Fibroblast of lung (primary cell): Measurements from ENCODE around the gene ZNF697. TPM values are rescaled to one million over a fixed set of nuclear protein-coding genes. Genes with fewer than 3 reads are reported as not detected.
A peak's percentile ranks its signal among the peaks of the same experiment; 100 is the strongest.

ENCODE experiments used
- DNase-seq, 2 donors: peaks; one replicate each; pipeline versions ENCODE4 v3.0.0 to v3.0.0-alpha.2; 2010; ENCODE audit warnings: low read depth in 2 of 2
- H2AFZ ChIP-seq: 2 replicates; pipeline ENCODE4 v1.5.1; 2012; ENCODE audit warnings: low read length, control low read depth, inconsistent platforms
- H3K27ac ChIP-seq: 2 replicates; pipeline ENCODE4 v1.5.1; 2011; ENCODE audit warnings: low read length, control low read depth; ENCODE audit not compliant: insufficient read depth
- H3K27me3 ChIP-seq: 2 replicates; pipeline ENCODE4 v1.5.1; 2011; ENCODE audit warnings: mild to moderate bottlenecking, low read length; ENCODE audit not compliant: control insufficient read depth, insufficient read depth
- H3K36me3 ChIP-seq: 2 replicates; pipeline ENCODE4 v1.5.1; 2011; ENCODE audit warnings: low read length; ENCODE audit not compliant: control insufficient read depth, insufficient read depth
- H3K4me1 ChIP-seq: 2 replicates; pipeline ENCODE4 v1.5.1; 2011; ENCODE audit warnings: low read length; ENCODE audit not compliant: control insufficient read depth, insufficient read depth; ENCODE audit errors: extremely low read depth
- H3K4me2 ChIP-seq: 2 replicates; pipeline ENCODE4 v1.5.1; 2011; ENCODE audit warnings: low read length, control low read depth; ENCODE audit not compliant: insufficient read depth; ENCODE audit errors: extremely low read depth
- H3K4me3 ChIP-seq, 4 experiments: fragments of 200-600 bp in 1 of 4; sonication (generic) in 1 of 4; replicated peaks in 1 of 4; 2 replicates each; pipeline ENCODE4 v1.5.1; 2011 to 2016; ENCODE audit warnings: low read length in 4 of 4, low read depth in 3 of 4, mild to moderate bottlenecking in 3 of 4, control low read depth in 2 of 4, inconsistent platforms in 1 of 4, mixed read lengths in 1 of 4; ENCODE audit not compliant: insufficient read depth in 1 of 4; ENCODE audit errors: control extremely low read depth in 1 of 4
- H3K79me2 ChIP-seq: 2 replicates; pipeline ENCODE4 v1.5.1; 2012; ENCODE audit warnings: mild to moderate bottlenecking, low read length, inconsistent platforms; ENCODE audit not compliant: control insufficient read depth, insufficient read depth
- H3K9ac ChIP-seq: 2 replicates; pipeline ENCODE4 v1.5.1; 2011; ENCODE audit warnings: mild to moderate bottlenecking, low read length, control low read depth; ENCODE audit not compliant: insufficient read depth
- H3K9me3 ChIP-seq: 2 replicates; pipeline ENCODE4 v1.5.1; 2012; ENCODE audit warnings: low read depth, low read length; ENCODE audit not compliant: control insufficient read depth, insufficient read depth
- H4K20me1 ChIP-seq: 2 replicates; pipeline ENCODE4 v1.5.1; 2011; ENCODE audit warnings: low read length; ENCODE audit not compliant: control insufficient read depth, insufficient read depth; ENCODE audit errors: extremely low read depth
- CTCF ChIP-seq, 2 donors: IDR thresholded peaks in 1 of 2; conservative IDR thresholded peaks in 1 of 2; 1 replicate in 1 of 2; 2 replicates in 1 of 2; pipeline ENCODE4 v1.5.1; 2011 to 2012; ENCODE audit warnings: low read length in 2 of 2, control low read depth in 1 of 2, inconsistent platforms in 1 of 2, low read depth in 1 of 2, mild to moderate bottlenecking in 1 of 2
- EZH2 ChIP-seq: IDR thresholded peaks from 2 replicates; pipeline ENCODE4 v1.5.1; 2012; ENCODE audit warnings: low read length, control low read depth, mild to moderate bottlenecking; ENCODE audit errors: missing control alignments
- polyA plus RNA-seq, 2 donors: library from polyadenylated mRNA; depleted of rRNA in 1 of 2; stranded (reverse) in 1 of 2; unstranded in 1 of 2; fragments of >200 nt; gene quantifications; 2 replicates each; pipeline ENCODE4 v1.2.1, GENCODE V29; 2011 to 2012; ENCODE audit warnings: missing spikeins in 1 of 2
- total RNA-seq: library from RNA; depleted of rRNA; stranded (reverse); fragments of >200 nt; gene quantifications from 2 replicates; pipeline ENCODE4 v1.2.1, GENCODE V29; 2014

ZNF697 gene
- total and polyA plus RNA-seq, 2 donors (not counting 1 experiment from before 2014, with no cell fraction given) = 9.6 to 23.0 TPM

- Histone ChIP-seq H3K4me1 (no peaks in the 10 kb centered on the region), H4K20me1 (no peaks in the 10 kb centered on the region), H3K79me2 (no peaks in the 10 kb centered on the region), H3K4me3 (no peak overlapping the region), H3K4me2 (no peak overlapping the region), H2AFZ (no peak overlapping the region), H3K36me3 (no peaks in the 10 kb centered on the region), H3K27ac (no peak overlapping the region), H3K9me3 (no peaks in the 10 kb centered on the region), H3K9ac (no peak overlapping the region), H3K27me3 (peaks cover 7% of the 10 kb centered on the region)
- TF ChIP-seq EZH2 (no peak), CTCF (conservative IDR thresholded peaks at IDR 0.05 in 1 of 2, IDR thresholded peaks at IDR 0.05 in 1 of 2; ENCODE audit: low read depth in 1 of 2, low read length in 2 of 2) (no peak)
- no peak for DNase-seq
Observed at GRCh38 chr1:119662034-119662437, 14.0 kb upstream of the ZNF697 start.

- Histone ChIP-seq H3K27me3 (peaks cover 4% of the 10 kb centered on the region), H3K4me2 (no peak overlapping the region)
Observed at GRCh38 chr1:119660253-119661083, 12.4 kb upstream of the ZNF697 start.

GRCh38 chr1:119659628-119660027 is 11.6 kb upstream of the ZNF697 start:
- Histone ChIP-seq H2AFZ (no peak overlapping the region), H4K20me1 (no peaks in the 10 kb centered on the region), H3K79me2 (no peaks in the 10 kb centered on the region), H3K4me3 (no peak overlapping the region), H3K9me3 (no peaks in the 10 kb centered on the region), H3K4me2 (no peak overlapping the region), H3K9ac (no peak overlapping the region), H3K27ac (no peak overlapping the region), H3K36me3 (no peaks in the 10 kb centered on the region), H3K27me3 (peaks cover 4% of the 10 kb centered on the region), H3K4me1 (no peaks in the 10 kb centered on the region)
- peak in 1 of 2 donors; percentile 66 for DNase-seq
- no peak for TF ChIP-seq EZH2
- no peak for TF ChIP-seq CTCF (conservative IDR thresholded peaks at IDR 0.05 in 1 of 2, IDR thresholded peaks at IDR 0.05 in 1 of 2; ENCODE audit: low read depth in 1 of 2, low read length in 2 of 2)

More at GRCh38 chr1:119660253-119661083, 12.4 kb upstream of the ZNF697 start:
- H3K79me2 ChIP-seq = no peaks in the 10 kb centered on the region
- no peak overlapping the region for H3K4me3 ChIP-seq
- TF ChIP-seq CTCF (conservative IDR thresholded peaks at IDR 0.05 in 1 of 2, IDR thresholded peaks at IDR 0.05 in 1 of 2; ENCODE audit: low read depth in 1 of 2, low read length in 2 of 2) = no peak
- no peak for TF ChIP-seq EZH2
- no peak overlapping the region for H3K27ac ChIP-seq
- H3K4me1 ChIP-seq = no peaks in the 10 kb centered on the region
- no peak for DNase-seq
- no peak overlapping the region for H2AFZ ChIP-seq
- no peaks in the 10 kb centered on the region for H4K20me1 ChIP-seq
- no peaks in the 10 kb centered on the region for H3K36me3 ChIP-seq
- H3K9ac ChIP-seq = no peak overlapping the region
- no peaks in the 10 kb centered on the region for H3K9me3 ChIP-seq
